Erythroblast (primary cell): ENCODE results near the gene TAS2R14.

ENCODE experiments used
- GATA1 ChIP-seq: IDR thresholded peaks from 2 replicates; pipeline ENCODE4 v1.6.1; 2011; ENCODE audit warnings: low read depth, mild to moderate bottlenecking, control low read depth, low read length, moderate library complexity
- POLR2A ChIP-seq: IDR thresholded peaks from 2 replicates; pipeline ENCODE4 v1.6.1; 2011; ENCODE audit warnings: mild to moderate bottlenecking, low read length

DNA sequence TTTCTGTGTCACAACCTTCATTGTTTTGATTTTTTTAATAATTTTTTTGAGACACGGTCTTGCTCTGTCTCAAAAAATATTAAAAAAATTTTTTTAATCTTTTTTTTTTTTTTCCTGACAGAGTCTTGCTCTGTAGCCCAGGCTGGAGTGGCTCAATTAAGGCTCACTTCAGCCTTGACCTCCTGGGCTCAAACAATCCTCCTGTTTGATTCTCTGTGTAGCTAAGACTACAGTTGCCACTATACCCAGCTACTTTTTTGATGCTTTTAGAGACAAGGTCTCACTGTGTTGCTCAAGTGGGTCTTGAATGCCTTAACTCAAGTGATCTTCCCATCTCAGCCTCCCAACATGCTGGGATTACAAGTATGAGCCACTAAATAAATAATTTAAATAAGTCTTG lies 19.3 kb downstream of the TAS2R14 start:
- TF ChIP-seq POLR2A (no peak), GATA1 (no peak)
